GM23248 (cell line): ENCODE measurements around the gene ZNF747. TPM values are rescaled to one million over a fixed set of nuclear protein-coding genes. Genes with fewer than 3 reads are reported as not detected.

ENCODE experiments used
- DNase-seq: peaks from one replicate; pipeline ENCODE4 v3.0.0-alpha.2; 2015
- H2AFZ ChIP-seq: fragments of 200-600 bp; sonication (generic); 2 replicates; pipeline ENCODE4 v1.6.1; 2016; ENCODE audit warnings: antibody characterized with exemption
- H3F3A ChIP-seq: fragments of 200-600 bp; sonication (generic); 2 replicates; pipeline ENCODE4 v1.6.1; 2016; ENCODE audit warnings: mild to moderate bottlenecking, antibody characterized with exemption, mixed run types; ENCODE audit not compliant: insufficient read depth
- H3K27ac ChIP-seq: fragments of 200-600 bp; sonication (generic); 2 replicates; pipeline ENCODE4 v1.5.1; 2016; ENCODE audit warnings: mild to moderate bottlenecking
- H3K27me3 ChIP-seq: fragments of 200-600 bp; sonication (generic); replicated peaks from 2 replicates; pipeline ENCODE4 v1.6.1; 2016; ENCODE audit warnings: mild to moderate bottlenecking; ENCODE audit not compliant: insufficient read depth
- H3K36me3 ChIP-seq: fragments of 200-600 bp; sonication (generic); 2 replicates; pipeline ENCODE4 v1.6.1; 2016; ENCODE audit warnings: low read depth, mild to moderate bottlenecking
- H3K4me1 ChIP-seq: fragments of 200-600 bp; sonication (generic); 2 replicates; pipeline ENCODE4 v1.6.1; 2016; ENCODE audit warnings: mild to moderate bottlenecking; ENCODE audit not compliant: insufficient read depth
- H3K4me2 ChIP-seq: fragments of 200-600 bp; sonication (generic); one replicate; pipeline ENCODE4 v1.6.1; 2016; ENCODE audit warnings: mild to moderate bottlenecking; ENCODE audit not compliant: unreplicated experiment
- H3K4me3 ChIP-seq: fragments of 200-600 bp; sonication (generic); 2 replicates; pipeline ENCODE4 v1.5.1; 2016; ENCODE audit warnings: mild to moderate bottlenecking
- H3K79me2 ChIP-seq: fragments of 200-600 bp; sonication (generic); 2 replicates; pipeline ENCODE4 v1.6.1; 2016; ENCODE audit warnings: mild to moderate bottlenecking; ENCODE audit not compliant: insufficient read depth
- H3K9ac ChIP-seq: fragments of 200-600 bp; sonication (generic); 2 replicates; pipeline ENCODE4 v1.6.1; 2016; ENCODE audit warnings: mild to moderate bottlenecking
- H3K9me2 ChIP-seq: fragments of 200-600 bp; sonication (generic); 2 replicates; pipeline ENCODE4 v1.6.1; 2016; ENCODE audit warnings: mixed run types, mild to moderate bottlenecking, moderate library complexity; ENCODE audit not compliant: insufficient read depth
- H3K9me3 ChIP-seq: fragments of 200-600 bp; sonication (generic); one replicate; pipeline ENCODE4 v1.6.1; 2017; ENCODE audit warnings: low read depth
- H4K20me1 ChIP-seq: fragments of 200-600 bp; sonication (generic); 2 replicates; pipeline ENCODE4 v1.6.0; 2016; ENCODE audit not compliant: insufficient read depth
- EZH2 ChIP-seq: fragments of 200-600 bp; sonication (generic); IDR thresholded peaks from 2 replicates; pipeline ENCODE4 v1.6.1; 2018; ENCODE audit warnings: antibody characterized with exemption, mild to moderate bottlenecking; ENCODE audit not compliant: insufficient read depth, poor library complexity, severe bottlenecking
- EZH2phosphoT487 ChIP-seq: fragments of 200-600 bp; sonication (generic); IDR thresholded peaks from 2 replicates; pipeline ENCODE4 v1.6.1; 2018; ENCODE audit warnings: antibody characterized with exemption, moderate library complexity, mild to moderate bottlenecking, low read depth; ENCODE audit not compliant: insufficient read depth
- WGBS, 2 experiments: methylation state at CpG; one replicate each; pipeline ENCODE4 v1.1.6; 2015 to 2017; ENCODE audit warnings: low lambda C conversion rate in 2 of 2, low coverage in 1 of 2; ENCODE audit errors: missing lambda C conversion rate in 2 of 2; 5-methylcytosine and 5-hydroxymethylcytosine counted together
- in situ Hi-C: fragments of 300-500 bp; cut with MboI; formaldehyde crosslinking; loops from 2 replicates; pipeline ENCODE4 v1.15.0; 2020
- polyA plus RNA-seq: library from polyadenylated mRNA; unstranded; fragments of >200 nt; fragmentation: Nextera tagmentation; extraction: Ambion mirVana; gene quantifications from 2 replicates; pipeline ENCODE4 v1.2.1, GENCODE V29; 2016
- total RNA-seq: library from RNA; depleted of rRNA; stranded (reverse); fragments of >200 nt; shearing (Covaris generic); gene quantifications from 2 replicates; pipeline ENCODE4 v1.2.3, GENCODE V29; 2014

ZNF747 gene
- total and polyA plus RNA-seq, 2 experiments from 2014 or later: 5.4 to 15.7 TPM

DNA sequence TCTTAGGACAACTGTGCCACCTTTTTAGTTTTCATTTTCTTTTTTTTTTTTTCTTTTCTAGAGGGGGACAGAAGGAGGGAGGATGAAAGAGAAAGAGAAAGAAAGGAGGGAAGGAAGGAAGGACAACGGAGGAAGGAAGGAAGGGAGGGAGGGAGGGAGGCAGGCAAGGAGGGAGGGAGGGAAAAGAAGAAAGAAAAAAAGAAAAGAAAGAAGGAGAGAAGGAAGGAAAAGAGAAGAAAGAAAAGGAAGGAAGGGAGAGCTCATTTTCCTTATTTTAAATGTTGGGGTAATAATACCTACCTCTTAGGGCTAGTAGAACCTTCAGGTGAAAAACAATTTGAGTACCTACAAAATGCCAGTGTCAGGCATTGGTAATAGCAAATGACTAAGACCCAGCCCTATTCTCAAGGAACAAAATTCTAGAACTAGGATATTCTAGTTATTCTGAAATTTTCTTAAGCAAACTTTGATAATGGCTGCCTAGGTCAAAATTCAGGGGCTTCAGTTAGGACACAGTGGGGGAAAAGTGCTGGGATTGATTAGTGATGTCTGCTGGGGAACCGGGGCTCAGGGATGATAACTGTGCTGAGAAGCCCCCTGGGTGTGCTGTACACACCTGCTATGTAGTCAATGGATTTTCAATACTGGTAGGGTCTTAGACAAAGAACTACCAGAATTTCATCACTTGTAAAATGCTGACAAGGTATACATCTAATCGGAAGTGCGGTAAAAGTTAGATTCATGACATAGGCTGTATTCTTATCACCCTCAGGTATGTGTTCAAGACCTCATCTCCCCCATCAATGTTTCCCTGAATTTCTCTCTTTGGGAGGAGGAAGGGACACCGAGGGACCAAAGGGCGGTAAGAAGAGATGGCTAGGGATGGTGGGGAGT is 31.0 kb downstream of the ZNF747 start:
- no peak overlapping the region for H3K9ac ChIP-seq
- 59 to 63% methylated on average over 6 of the region's 6 CpGs for WGBS, 2 experiments
- H3K4me1 ChIP-seq: no peaks in the 10 kb centered on the region
- H3K27me3 ChIP-seq: 0 out of 2 replicates have a peak, but pooled peaks cover 4% of the 10 kb centered on the region
- no peaks in the 10 kb centered on the region for H3K9me3 ChIP-seq
- no peak overlapping the region for H2AFZ ChIP-seq
- H4K20me1 ChIP-seq: no peaks in the 10 kb centered on the region
- H3K36me3 ChIP-seq: no peaks in the 10 kb centered on the region
- DNase-seq: no peak
- TF ChIP-seq EZH2 (no peak), EZH2phosphoT487 (no peak)
- H3K4me2 ChIP-seq: no peak overlapping the region
- no peak overlapping the region for H3K4me3 ChIP-seq
- H3F3A ChIP-seq: no peaks in the 10 kb centered on the region
- H3K79me2 ChIP-seq: no peaks in the 10 kb centered on the region
- H3K9me2 ChIP-seq: no peaks in the 10 kb centered on the region
- H3K27ac ChIP-seq: no peak overlapping the region
- in situ Hi-C loops: no loop called here

DNA sequence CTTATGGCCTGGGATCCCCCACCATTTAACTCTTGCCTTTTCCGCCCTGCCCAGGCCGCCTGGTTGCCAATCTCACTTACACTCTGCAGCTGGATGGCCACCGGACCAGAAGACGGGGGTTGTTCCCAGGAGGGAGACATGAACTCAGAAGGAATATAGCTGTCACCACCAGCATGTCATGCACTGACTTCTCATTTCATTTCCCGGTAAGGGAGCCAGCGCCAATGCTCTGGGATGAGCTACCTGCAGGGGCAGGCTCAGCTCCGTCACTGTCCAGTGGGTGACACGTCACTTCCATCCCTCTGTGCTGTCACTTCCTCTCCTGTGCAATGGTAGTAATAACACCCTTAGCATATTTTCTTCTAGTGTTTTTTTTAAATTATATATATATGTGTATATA is 35.4 kb downstream of the ZNF747 start:
- 68% methylated on average over 8 of the region's 8 CpGs for WGBS, 2 experiments
- in situ Hi-C loops: no loop called here
- no peak overlapping the region for H3K4me2 ChIP-seq

DNA sequence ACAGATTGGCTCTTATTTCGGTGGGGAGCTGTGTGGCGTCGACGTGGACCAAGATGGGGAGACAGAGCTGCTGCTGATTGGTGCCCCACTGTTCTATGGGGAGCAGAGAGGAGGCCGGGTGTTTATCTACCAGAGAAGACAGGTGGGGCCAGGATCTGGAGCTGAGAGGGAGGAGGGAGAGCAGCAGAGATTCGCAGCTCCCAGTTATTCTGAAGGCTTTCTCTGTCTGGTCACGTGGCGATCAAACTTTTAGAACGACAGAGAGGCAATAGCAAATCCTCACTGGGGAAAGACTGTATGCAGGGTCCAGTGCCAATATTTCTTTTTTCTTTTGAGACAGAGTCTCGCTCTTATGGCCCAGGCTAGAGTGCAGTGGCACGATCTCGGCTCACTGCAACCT is 39.9 kb downstream of the ZNF747 start:
- 0 out of 2 replicates have a peak, but pooled peaks cover 7% of the 10 kb centered on the region for H3K4me1 ChIP-seq
- H3K36me3 ChIP-seq: no peaks in the 10 kb centered on the region
- H3F3A ChIP-seq: 0 out of 2 replicates have a peak, but pooled peaks cover 4% of the 10 kb centered on the region
- H3K27ac ChIP-seq: no peak overlapping the region
- TF ChIP-seq EZH2 (no peak), EZH2phosphoT487 (no peak)
- no peaks in the 10 kb centered on the region for H3K9me3 ChIP-seq
- no peak for DNase-seq
- in situ Hi-C loops: no loop called here
- no peak overlapping the region for H3K9ac ChIP-seq
- H3K27me3 ChIP-seq: no peaks in the 10 kb centered on the region; the same call in 1 of the 2 replicates
- no peaks in the 10 kb centered on the region for H3K79me2 ChIP-seq
- 58 to 59% methylated on average over 12 of the region's 12 CpGs for WGBS, 2 experiments
- no peak overlapping the region for H2AFZ ChIP-seq
- no peaks in the 10 kb centered on the region for H4K20me1 ChIP-seq
- H3K4me2 ChIP-seq: no peak overlapping the region
- H3K9me2 ChIP-seq: no peaks in the 10 kb centered on the region
- H3K4me3 ChIP-seq: no peak overlapping the region

More for the DNA sequence above, 35.4 kb downstream of the ZNF747 start:
- Histone ChIP-seq H3K9me2 (no peaks in the 10 kb centered on the region), H3K4me3 (no peak overlapping the region), H3K27me3 (0 out of 2 replicates have a peak, but pooled peaks cover 2% of the 10 kb centered on the region), H3K36me3 (no peaks in the 10 kb centered on the region), H3K4me1 (no peaks in the 10 kb centered on the region), H3K9me3 (no peaks in the 10 kb centered on the region), H3K27ac (no peak overlapping the region), H2AFZ (no peak overlapping the region), H4K20me1 (no peaks in the 10 kb centered on the region), H3K9ac (no peak overlapping the region), H3F3A (no peaks in the 10 kb centered on the region), H3K79me2 (no peaks in the 10 kb centered on the region)
- TF ChIP-seq EZH2phosphoT487 (no peak), EZH2 (no peak)
- DNase-seq: no peak

DNA sequence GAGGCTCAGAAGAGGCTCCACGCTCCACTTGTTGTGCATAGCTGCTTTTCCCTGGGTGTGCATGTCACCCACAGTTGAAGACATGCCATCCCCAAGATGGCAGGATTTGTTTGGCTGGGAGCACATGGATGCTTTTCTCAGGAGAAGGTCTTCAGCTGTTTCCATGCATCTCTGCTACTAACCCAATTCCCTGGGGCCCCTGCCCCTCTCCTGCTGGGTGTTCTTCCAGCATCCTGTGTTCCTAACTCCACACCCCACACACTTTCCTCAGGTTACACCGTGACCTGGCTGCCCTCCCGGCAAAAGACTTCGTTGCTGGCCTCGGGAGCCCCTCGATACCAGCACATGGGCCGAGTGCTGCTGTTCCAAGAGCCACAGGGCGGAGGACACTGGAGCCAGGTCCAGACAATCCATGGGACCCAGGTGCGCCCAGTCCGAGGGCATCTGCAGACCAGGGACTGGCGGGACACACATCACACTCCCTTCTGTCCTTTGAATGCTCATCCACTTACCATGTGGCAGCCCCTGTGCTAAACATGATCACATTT is 40.6 kb downstream of the ZNF747 start:
- Histone ChIP-seq H2AFZ (no peak overlapping the region), H3K27me3 (no peaks in the 10 kb centered on the region; the same call in 1 of the 2 replicates), H3K36me3 (no peaks in the 10 kb centered on the region), H3K9me3 (no peaks in the 10 kb centered on the region), H4K20me1 (no peaks in the 10 kb centered on the region), H3K9me2 (no peaks in the 10 kb centered on the region), H3K4me2 (no peak overlapping the region), H3K4me1 (0 out of 2 replicates have a peak, but pooled peaks cover 7% of the 10 kb centered on the region), H3K9ac (no peak overlapping the region), H3K4me3 (no peak overlapping the region), H3K27ac (no peak overlapping the region), H3K79me2 (no peaks in the 10 kb centered on the region), H3F3A (0 out of 2 replicates have a peak, but pooled peaks cover 4% of the 10 kb centered on the region)
- in situ Hi-C loops: no loop called here
- no peak for TF ChIP-seq EZH2
- TF ChIP-seq EZH2phosphoT487: no peak
- WGBS, 2 experiments: 51 to 70% methylated on average over 11 of the region's 11 CpGs
- DNase-seq: no peak
